ENCODE data around the gene FAM25A.

DNA sequence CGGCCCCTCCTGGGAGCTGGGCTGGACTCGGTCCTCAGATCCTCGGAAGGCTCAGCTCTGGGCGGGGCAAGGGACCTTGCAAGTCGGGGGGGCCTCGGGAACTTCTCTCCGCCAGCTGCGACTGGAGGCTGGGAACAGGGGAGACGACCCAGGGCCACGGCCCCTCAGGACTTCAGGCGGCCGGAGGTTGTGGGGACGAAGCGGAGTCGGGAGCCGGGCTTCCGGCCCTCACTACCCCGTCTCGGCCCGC is 49.2 kb upstream of the FAM25A start:
- TF ChIP-seq POLR2A (IDR thresholded peaks at IDR 0.05), result peak; percentile 97
- TF ChIP-seq, protein P1, sequence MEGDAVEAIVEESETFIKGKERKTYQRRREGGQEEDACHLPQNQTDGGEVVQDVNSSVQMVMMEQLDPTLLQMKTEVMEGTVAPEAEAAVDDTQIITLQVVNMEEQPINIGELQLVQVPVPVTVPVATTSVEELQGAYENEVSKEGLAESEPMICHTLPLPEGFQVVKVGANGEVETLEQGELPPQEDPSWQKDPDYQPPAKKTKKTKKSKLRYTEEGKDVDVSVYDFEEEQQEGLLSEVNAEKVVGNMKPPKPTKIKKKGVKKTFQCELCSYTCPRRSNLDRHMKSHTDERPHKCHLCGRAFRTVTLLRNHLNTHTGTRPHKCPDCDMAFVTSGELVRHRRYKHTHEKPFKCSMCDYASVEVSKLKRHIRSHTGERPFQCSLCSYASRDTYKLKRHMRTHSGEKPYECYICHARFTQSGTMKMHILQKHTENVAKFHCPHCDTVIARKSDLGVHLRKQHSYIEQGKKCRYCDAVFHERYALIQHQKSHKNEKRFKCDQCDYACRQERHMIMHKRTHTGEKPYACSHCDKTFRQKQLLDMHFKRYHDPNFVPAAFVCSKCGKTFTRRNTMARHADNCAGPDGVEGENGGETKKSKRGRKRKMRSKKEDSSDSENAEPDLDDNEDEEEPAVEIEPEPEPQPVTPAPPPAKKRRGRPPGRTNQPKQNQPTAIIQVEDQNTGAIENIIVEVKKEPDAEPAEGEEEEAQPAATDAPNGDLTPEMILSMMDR (IDR thresholded peaks at IDR 0.05), result peak in 2 of 3 donors; percentile 5 to 7
- TF ChIP-seq EP300 (IDR thresholded peaks at IDR 0.05), result no peak

Data from ovary (tissue), 3 donors.